Skeletal muscle satellite cell (primary cell): ENCODE measurements around the gene PSD.
A peak's percentile ranks its signal among the peaks of the same experiment; 100 is the strongest.
"Not testable (repeated sequence)": the region's sequence is repeated elsewhere in the genome, so short reads cannot be mapped to it uniquely, and the experiment has no call there.

Source experiments
- H3K27me3 ChIP-seq: 2 replicates; pipeline ENCODE4 v1.7.0; 2013; ENCODE audit warnings: low read length; ENCODE audit not compliant: control insufficient read depth, insufficient read depth
- H3K36me3 ChIP-seq: 2 replicates; pipeline ENCODE4 v1.7.0; 2013; ENCODE audit warnings: mild to moderate bottlenecking, control low read depth, low read length; ENCODE audit not compliant: insufficient read depth
- H3K4me1 ChIP-seq: 2 replicates; pipeline ENCODE4 v1.7.0; 2013; ENCODE audit warnings: low read length; ENCODE audit not compliant: control insufficient read depth, insufficient read depth
- H3K4me2 ChIP-seq: 2 replicates; pipeline ENCODE4 v1.7.0; 2013; ENCODE audit warnings: mild to moderate bottlenecking, low read length
- H3K4me3 ChIP-seq: 2 replicates; pipeline ENCODE4 v1.7.0; 2013; ENCODE audit warnings: low read length
- H3K9ac ChIP-seq: 2 replicates; pipeline ENCODE4 v1.7.0; 2013; ENCODE audit warnings: mild to moderate bottlenecking, low read depth, low read length, moderate library complexity
- H3K9me3 ChIP-seq: replicated peaks from 2 replicates; pipeline ENCODE4 v1.7.0; 2013; ENCODE audit warnings: mild to moderate bottlenecking, control low read depth, low read length

Gene PSD

DNA sequence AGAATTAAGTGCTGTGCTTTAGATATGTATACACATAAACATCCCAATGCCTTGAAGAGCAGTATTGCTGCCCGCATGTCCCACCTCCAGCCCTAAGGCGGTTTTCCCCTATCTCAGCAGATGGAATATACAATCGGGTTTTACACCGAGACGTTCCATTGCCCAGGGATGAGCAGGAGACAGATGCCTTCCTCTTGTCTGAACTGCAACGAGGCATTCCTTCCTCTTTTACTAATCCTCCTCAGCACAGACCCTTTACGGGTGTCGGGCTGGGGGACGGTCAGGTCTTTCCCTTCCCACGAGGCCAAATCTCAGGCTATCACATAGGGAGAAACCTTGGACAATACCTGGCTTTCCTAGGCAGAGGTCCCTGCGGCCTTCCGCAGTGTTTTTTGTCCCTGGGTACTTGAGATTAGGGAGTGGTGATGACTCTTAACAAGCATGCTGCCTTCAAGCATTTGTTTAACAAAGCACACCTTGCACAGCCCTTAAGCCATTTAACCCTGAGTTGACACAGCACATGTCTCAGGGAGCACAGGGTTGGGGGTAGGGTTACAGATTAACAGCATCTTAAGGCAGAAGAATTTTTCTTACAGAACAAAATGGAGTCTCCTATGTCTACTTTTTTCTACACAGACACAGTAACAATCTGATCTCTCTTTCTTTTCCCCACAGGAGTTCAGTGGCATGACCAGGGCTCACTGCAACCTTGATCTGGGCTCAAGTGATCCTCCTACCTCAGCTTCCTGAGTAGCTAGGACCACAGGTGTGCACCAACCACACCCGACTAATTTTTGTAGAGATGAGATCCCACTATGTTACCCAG lies 36.3 kb upstream of the PSD start:
- not testable (repeated sequence) for H3K4me3 ChIP-seq, H3K36me3 ChIP-seq, H3K9me3 ChIP-seq, H3K4me2 ChIP-seq, H3K27me3 ChIP-seq, H3K9ac ChIP-seq
- peaks cover 39% of the 10 kb centered on the region for H3K4me1 ChIP-seq

DNA sequence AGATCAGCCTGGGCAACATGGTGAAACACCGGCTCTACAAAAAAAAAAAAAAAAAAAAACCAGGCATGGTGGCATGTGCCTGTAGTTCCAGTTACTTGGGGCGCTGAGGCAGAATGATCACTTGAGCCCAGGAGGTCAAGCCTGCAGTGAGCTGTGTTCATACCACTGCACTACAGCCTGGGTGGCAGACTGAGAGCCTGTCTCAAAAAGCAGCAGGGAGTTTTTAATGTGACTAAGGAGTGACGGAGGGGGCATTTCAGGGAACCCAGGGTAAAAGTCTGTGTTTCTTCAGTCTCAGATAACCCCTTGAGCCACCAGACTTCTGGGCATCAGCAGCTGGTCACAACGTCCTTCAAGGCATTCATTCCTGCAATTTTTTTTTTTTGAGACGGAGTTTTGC lies 34.9 kb upstream of the PSD start:
- Histone ChIP-seq H3K36me3 (no peaks in the 10 kb centered on the region), H3K9me3 (no peaks in the 10 kb centered on the region), H3K4me1 (peaks cover 40% of the 10 kb centered on the region), H3K4me2 (no peak overlapping the region), H3K27me3 (no peaks in the 10 kb centered on the region), H3K9ac (no peak overlapping the region), H3K4me3 (no peak overlapping the region)

DNA sequence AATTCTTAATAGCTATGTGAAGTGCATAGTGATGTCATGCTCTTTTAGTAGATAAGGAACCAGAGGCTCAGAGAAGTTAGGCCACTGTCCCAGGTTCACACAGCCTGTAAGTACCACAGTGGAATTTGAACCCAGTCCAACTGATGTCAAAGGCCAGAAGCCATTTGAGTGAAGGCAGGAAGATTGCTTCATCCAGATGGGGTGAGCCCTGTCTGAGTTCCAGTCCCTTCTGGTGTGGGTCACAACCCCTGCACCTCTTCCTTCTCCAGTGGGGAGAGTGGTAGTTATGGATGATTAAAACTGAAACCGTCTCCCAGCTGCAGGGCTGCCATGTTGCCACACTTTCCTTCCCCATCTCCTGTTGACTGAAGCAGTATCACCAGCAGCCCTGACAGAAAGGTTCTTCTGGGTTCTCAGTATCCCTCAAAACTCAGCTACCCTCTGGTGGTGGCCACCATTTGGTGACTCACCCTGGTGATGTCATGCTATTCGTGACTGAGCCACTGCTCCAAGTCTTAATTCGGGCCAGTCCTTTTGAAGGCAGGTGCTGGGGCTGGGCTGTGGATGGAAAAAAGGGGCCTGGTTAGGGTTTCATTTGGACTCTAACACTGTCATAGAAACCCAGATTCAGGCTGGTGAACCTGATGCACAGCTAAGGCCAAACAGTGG lies 34.2 kb upstream of the PSD start:
- Histone ChIP-seq H3K4me3 (peak overlapping the region; percentile 2), H3K27me3 (no peaks in the 10 kb centered on the region), H3K4me1 (peaks cover 40% of the 10 kb centered on the region)

DNA sequence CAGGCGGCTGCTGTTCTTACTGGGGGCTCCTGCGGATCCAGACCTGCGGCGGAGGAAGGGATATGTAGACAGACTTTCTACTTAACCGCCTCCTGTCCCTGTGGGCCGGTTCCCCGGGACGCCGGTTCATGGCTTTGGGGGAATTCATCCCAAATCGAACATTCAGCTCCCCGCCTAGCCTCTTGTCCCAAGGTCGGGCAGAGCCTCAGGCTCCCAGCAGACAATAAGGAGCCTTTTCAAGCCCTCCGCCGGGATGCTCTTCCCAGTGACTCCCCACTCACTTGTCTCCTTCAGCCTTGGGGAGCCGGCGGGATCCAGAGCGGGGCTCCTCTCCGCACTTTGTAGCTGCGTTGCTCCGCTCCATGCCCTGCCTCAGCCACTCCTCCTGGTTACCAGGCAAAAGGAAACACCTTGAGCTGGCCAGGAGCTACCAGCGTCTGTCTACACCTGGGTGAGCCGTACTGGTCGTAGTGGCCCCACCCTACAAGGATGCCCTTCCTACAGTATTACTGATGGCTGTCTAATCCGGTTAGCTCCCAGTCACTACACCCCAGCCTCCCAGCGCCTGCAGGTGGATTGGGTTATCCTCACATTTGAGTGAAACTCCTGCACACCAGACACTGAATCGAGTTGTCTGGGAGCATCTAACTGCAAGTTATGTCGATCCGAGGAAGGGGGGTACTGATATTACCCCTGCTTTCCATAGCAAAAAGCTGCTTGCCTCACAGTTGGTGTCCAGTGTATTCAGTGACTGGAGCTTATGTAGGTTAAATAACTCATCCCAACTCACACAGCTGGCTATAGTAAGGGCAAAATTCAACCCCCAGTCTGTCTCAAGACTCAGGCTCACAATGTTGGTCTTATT lies 32.8 kb upstream of the PSD start, which contains the start of gene C10orf95:
TSS of gene C10orf95 (minus strand) at position 439 of the 865 bp plus-strand sequence. CDS start 450 bp downstream, outside the sequence.
- Histone ChIP-seq H3K36me3 (no peaks in the 10 kb centered on the region), H3K9ac (peak within 1 kb of the TSS; percentile 65), H3K4me1 (peaks cover 39% of the 10 kb centered on the region), H3K4me2 (peak within 1 kb of the TSS; percentile 97), H3K4me3 (peak within 1 kb of the TSS; percentile 94), H3K9me3 (no peaks in the 10 kb centered on the region), H3K27me3 (no peaks in the 10 kb centered on the region)

More for the DNA sequence above, 34.2 kb upstream of the PSD start:
- Histone ChIP-seq H3K36me3 (no peaks in the 10 kb centered on the region), H3K9ac (no peak overlapping the region), H3K4me2 (peak overlapping the region; percentile 35), H3K9me3 (no peaks in the 10 kb centered on the region)

DNA sequence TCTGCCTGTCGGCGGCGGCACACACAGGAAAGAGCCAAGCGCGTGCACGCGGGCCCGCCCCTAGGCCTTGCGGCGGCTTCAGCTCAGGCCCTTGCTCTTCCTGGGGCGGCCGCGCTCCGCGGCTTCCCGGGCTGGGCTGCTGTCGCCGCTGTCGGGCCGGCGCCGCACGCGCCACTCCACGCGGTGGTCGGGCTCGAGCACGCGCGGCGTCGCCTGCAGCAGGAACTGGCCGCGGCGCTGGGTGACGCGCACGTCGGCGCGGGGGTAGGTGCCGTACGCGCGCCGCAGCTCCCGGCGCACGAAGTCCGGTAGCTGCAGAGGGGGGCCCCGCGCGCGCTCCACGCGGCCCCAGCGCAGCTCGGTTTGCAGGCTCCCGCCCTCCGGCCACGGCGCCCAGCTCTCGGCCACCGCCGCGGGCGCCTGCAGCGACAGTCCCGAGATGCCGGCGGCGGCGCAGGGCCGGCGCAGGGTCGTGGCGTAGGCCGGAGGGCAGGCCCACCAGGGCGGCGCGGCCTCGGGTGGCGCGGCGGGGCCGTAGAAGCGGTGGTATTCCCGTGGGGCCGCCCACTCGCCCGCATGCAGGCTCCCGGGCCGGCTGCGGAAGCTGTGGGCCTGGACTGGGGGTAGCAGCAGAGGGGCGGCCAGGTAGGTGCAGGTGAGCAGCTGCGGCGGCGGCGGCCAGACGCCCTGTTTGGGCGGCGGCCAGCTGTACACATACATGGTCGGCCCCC lies 32.0 kb upstream of the PSD start:
- H3K4me1 ChIP-seq = peaks cover 32% of the 10 kb centered on the region
- peak overlapping the region; percentile 65 for H3K9ac ChIP-seq
- H3K27me3 ChIP-seq = no peaks in the 10 kb centered on the region
- H3K4me3 ChIP-seq = peak overlapping the region; percentile 94
- no peaks in the 10 kb centered on the region for H3K36me3 ChIP-seq
- peak overlapping the region; percentile 97 for H3K4me2 ChIP-seq
- no peaks in the 10 kb centered on the region for H3K9me3 ChIP-seq

DNA sequence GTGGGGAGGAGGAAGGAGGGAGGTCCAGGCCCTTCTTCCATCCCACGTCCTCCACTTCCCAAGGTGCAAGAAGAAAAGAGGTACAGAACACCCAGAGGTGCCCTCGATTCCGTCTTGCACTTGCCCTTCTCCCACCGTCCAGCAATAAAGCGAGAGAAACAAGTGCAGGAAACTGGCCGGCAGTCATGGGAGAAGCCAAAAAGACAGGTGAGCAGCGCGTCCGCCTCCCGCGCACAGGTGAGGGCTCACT lies 31.5 kb upstream of the PSD start:
- Histone ChIP-seq H3K9ac (peak overlapping the region; percentile 65), H3K27me3 (no peaks in the 10 kb centered on the region), H3K4me3 (peak overlapping the region; percentile 94), H3K36me3 (no peaks in the 10 kb centered on the region), H3K9me3 (no peaks in the 10 kb centered on the region), H3K4me1 (peaks cover 32% of the 10 kb centered on the region), H3K4me2 (peak overlapping the region; percentile 97)

DNA sequence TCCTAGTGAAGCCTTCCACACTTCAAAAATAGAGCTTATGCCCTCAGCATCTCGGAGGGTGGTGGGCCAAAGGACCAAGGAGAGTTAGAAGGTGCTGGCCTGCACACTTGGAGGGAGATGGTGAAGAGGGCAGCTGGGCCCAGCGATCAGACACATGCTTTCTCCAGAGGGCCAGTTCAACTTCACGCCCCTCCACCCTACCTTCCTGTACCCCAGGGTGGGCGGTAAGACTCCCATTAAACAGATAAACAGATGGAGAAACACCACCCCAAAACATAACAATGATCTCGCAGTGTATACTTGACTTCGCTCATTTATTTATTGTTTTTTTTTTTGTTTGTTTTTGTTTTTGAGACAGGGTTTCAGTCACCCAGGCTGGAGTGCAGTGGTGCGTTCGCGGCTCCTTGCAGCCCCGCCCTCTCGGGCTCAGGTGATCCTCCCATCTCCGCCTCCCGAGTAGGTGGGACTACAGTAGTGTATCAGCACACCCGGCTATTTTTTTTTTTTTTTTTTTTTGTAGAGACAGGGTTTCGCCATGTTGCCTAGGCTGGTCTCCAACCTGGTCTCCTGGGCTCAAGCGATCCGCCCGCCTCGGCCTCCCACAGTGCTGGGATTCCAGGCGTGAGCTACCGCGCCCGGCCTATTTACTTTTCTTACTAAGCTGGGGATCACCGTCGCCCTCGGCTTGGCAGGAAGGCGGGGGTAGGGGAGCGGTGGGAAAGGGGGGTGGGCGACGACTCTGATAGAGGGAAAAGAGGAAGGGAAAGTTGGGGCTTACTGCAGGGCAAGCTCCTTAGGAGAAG lies 30.9 kb upstream of the PSD start:
- Histone ChIP-seq H3K4me3 (peak overlapping the region; percentile 94), H3K27me3 (no peaks in the 10 kb centered on the region), H3K9ac (peak overlapping the region; percentile 65), H3K9me3 (no peaks in the 10 kb centered on the region), H3K4me2 (peak overlapping the region; percentile 97), H3K36me3 (no peaks in the 10 kb centered on the region), H3K4me1 (peaks cover 30% of the 10 kb centered on the region)

DNA sequence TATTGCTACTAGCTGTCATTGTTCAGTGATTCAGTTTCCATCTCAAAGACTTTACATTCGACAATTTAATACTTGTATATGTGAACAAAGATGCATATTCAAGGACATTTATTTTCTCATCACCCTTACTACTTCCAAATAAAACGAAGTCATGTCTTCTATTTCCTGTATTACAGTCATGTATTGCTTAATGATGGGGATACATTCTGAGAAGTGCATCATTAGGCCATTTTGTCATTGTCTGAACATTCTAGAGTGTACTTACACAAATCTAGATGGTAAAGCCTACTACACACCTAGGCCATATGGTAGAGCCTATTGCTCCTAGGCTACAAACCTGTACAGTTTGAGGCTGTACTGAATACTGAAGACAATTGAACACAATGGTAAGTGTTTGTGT lies 26.3 kb upstream of the PSD start:
- H3K36me3 ChIP-seq = no peaks in the 10 kb centered on the region
- H3K4me2 ChIP-seq = no peak overlapping the region
- peaks cover 6% of the 10 kb centered on the region for H3K27me3 ChIP-seq
- H3K9ac ChIP-seq = no peak overlapping the region
- no peak overlapping the region for H3K4me3 ChIP-seq
- H3K4me1 ChIP-seq = peaks cover under 1% of the 10 kb centered on the region
- H3K9me3 ChIP-seq = no peaks in the 10 kb centered on the region

DNA sequence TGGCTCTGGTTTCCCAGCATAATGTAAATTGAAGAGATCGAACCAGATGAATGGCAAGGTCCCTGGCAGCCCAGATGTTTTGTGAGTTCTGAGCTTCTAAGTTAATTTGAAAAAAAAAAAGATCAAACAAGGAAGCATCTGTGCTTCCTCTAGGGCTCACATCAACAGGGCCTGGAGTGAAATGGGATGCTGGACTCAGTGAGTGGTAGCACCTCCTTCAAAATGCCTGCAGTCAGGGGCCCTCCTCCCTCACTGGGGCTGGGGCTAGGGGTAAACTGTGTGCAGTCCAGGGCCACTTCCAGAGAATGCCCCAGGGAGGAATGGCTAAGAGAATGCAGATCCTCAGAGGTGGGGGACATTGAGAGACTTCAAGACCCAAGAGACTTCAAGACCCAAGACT lies 19.8 kb upstream of the PSD start:
- Histone ChIP-seq H3K4me1 (peaks cover 17% of the 10 kb centered on the region), H3K9ac (no peak overlapping the region), H3K36me3 (no peaks in the 10 kb centered on the region), H3K4me3 (no peak overlapping the region), H3K27me3 (peaks cover 6% of the 10 kb centered on the region), H3K4me2 (no peak overlapping the region), H3K9me3 (no peaks in the 10 kb centered on the region)

DNA sequence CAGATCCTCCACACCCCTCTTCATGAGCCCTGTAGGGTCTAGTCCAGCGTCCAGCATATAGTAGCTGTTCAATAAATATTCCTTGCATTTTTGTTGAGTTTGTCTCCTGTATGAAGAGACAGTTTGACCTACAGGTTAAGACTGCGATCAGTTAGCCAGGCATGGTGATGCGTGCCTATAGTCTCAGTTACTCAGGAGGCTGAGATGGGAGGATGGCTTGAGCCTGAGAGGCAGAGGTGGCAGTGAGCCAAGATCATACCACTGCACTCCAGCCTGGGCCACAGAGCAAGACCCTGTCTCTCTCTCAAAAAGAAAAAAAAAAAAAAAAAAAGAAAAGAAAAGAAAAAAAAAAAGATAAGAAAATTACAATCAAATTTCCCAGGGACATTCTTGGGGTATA lies 18.9 kb upstream of the PSD start:
- Histone ChIP-seq H3K27me3 (peaks cover 6% of the 10 kb centered on the region), H3K4me1 (peaks cover 17% of the 10 kb centered on the region), H3K9me3 (no peaks in the 10 kb centered on the region), H3K36me3 (no peaks in the 10 kb centered on the region), H3K9ac (no peak overlapping the region), H3K4me2 (no peak overlapping the region), H3K4me3 (no peak overlapping the region)
